ENCODE results near the gene CEMIP.

DNA sequence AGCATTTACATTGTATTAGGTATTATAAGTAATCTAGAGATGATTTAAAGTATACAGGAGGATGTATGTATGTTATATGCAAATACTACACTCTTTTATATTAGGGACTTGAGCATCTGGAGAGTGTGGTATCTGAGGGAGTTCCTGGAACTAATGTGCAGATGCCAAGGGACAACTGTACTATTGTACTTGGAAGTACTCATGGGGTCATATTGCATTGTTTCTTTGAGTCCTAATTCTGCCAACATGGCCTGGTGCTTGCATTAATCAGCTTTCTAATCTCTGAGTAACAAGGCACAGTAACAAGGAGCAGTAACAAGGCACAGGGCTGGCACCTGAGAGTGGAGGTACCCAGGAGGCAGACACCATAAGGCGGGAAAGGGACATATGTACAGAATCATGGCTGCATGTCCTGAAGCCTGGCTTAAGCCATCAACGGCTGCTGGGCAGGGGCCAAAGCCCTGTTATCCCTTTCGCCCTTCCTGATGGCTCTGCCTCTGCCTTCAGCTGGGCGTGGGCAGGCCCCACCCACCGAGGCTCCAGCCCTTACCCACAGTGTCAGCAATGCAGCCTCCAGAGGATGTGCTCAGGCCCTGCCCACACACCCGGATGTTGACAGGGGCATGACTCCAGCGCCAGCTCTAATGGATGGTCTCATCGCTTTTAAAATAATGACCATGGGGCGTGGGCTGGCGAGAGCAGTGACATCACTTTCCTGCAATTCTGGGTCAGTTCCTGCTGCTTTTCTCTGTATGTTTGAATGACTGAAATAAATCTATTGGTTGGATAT is 22.9 kb downstream of the CEMIP start:
- TF ChIP-seq, protein P1, sequence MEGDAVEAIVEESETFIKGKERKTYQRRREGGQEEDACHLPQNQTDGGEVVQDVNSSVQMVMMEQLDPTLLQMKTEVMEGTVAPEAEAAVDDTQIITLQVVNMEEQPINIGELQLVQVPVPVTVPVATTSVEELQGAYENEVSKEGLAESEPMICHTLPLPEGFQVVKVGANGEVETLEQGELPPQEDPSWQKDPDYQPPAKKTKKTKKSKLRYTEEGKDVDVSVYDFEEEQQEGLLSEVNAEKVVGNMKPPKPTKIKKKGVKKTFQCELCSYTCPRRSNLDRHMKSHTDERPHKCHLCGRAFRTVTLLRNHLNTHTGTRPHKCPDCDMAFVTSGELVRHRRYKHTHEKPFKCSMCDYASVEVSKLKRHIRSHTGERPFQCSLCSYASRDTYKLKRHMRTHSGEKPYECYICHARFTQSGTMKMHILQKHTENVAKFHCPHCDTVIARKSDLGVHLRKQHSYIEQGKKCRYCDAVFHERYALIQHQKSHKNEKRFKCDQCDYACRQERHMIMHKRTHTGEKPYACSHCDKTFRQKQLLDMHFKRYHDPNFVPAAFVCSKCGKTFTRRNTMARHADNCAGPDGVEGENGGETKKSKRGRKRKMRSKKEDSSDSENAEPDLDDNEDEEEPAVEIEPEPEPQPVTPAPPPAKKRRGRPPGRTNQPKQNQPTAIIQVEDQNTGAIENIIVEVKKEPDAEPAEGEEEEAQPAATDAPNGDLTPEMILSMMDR (IDR thresholded peaks at IDR 0.05), result no peak
- TF ChIP-seq POLR2A (IDR thresholded peaks at IDR 0.05), result no peak

Measured in adrenal gland (tissue), 5 donors.